GM19395 (cell line): ENCODE results near the gene ALDH18A1.
"Not testable (repeated sequence)": the region's sequence is repeated elsewhere in the genome, so short reads cannot be mapped to it uniquely, and the experiment has no call there.

ENCODE experiments used
- ATAC-seq: cut with Tn5 transposase; IDR thresholded peaks from one replicate; pipeline ENCODE4 v1.9.1; 2021; ENCODE audit warnings: mild to moderate bottlenecking, moderate library complexity; ENCODE audit not compliant: unreplicated experiment

Gene ALDH18A1

GRCh38 chr10:95656291-95657164 lies at the start of gene ALDH18A1:
TSS of gene ALDH18A1 (minus strand) at chr10:95656711. CDS start at chr10:95653377, 3,334 bp downstream.
- peak; percentile 90 for ATAC-seq

- ATAC-seq: no peak
Observed at GRCh38 chr10:95698415-95698814, 41.9 kb upstream of the ALDH18A1 start.

- ATAC-seq: peak; percentile 30
Observed at GRCh38 chr10:95697429-95697828, 40.9 kb upstream of the ALDH18A1 start.

GRCh38 chr10:95694665-95695064 lies 38.2 kb upstream of the ALDH18A1 start:
- no peak for ATAC-seq

- ATAC-seq: peak; percentile 99
Observed at GRCh38 chr10:95693668-95694534, 37.4 kb upstream of the ALDH18A1 start, which contains the start of gene TCTN3. TSS of gene TCTN3 (minus strand) at chr10:95693927. CDS start at chr10:95693899, 28 bp downstream.

- peak; percentile 0 for ATAC-seq
Observed at GRCh38 chr10:95693071-95693667, 36.7 kb upstream of the ALDH18A1 start.

GRCh38 chr10:95691281-95691680 lies 34.8 kb upstream of the ALDH18A1 start:
- no peak for ATAC-seq

- ATAC-seq: no peak
Observed at GRCh38 chr10:95688648-95689047, 32.1 kb upstream of the ALDH18A1 start.

GRCh38 chr10:95683966-95684365 lies 27.5 kb upstream of the ALDH18A1 start:
- no peak for ATAC-seq

- no peak for ATAC-seq
Observed at GRCh38 chr10:95675403-95676116, 19.0 kb upstream of the ALDH18A1 start.

- no peak for ATAC-seq
Observed at GRCh38 chr10:95674643-95675042, 18.1 kb upstream of the ALDH18A1 start.

- ATAC-seq: not testable (repeated sequence)
Observed at GRCh38 chr10:95672641-95673040, 16.1 kb upstream of the ALDH18A1 start.

GRCh38 chr10:95664543-95664942 lies 8.0 kb upstream of the ALDH18A1 start:
- ATAC-seq: no peak

- ATAC-seq: no peak
Observed at GRCh38 chr10:95663496-95663895, 7.0 kb upstream of the ALDH18A1 start.

GRCh38 chr10:95661818-95662217 lies 5.3 kb upstream of the ALDH18A1 start:
- no peak for ATAC-seq

GRCh38 chr10:95660283-95660682 lies 3.8 kb upstream of the ALDH18A1 start:
- ATAC-seq: no peak

- ATAC-seq: no peak
Observed at GRCh38 chr10:95657250-95657649, 739 bp upstream of the ALDH18A1 start.

GRCh38 chr10:95655571-95656290 lies 780 bp downstream of the ALDH18A1 start:
- peak; percentile 14 for ATAC-seq

GRCh38 chr10:95653895-95654294 lies 2.6 kb downstream of the ALDH18A1 start:
- ATAC-seq: no peak
